Measurements from ENCODE around the gene NEURL3.

The NEURL3 gene

DNA sequence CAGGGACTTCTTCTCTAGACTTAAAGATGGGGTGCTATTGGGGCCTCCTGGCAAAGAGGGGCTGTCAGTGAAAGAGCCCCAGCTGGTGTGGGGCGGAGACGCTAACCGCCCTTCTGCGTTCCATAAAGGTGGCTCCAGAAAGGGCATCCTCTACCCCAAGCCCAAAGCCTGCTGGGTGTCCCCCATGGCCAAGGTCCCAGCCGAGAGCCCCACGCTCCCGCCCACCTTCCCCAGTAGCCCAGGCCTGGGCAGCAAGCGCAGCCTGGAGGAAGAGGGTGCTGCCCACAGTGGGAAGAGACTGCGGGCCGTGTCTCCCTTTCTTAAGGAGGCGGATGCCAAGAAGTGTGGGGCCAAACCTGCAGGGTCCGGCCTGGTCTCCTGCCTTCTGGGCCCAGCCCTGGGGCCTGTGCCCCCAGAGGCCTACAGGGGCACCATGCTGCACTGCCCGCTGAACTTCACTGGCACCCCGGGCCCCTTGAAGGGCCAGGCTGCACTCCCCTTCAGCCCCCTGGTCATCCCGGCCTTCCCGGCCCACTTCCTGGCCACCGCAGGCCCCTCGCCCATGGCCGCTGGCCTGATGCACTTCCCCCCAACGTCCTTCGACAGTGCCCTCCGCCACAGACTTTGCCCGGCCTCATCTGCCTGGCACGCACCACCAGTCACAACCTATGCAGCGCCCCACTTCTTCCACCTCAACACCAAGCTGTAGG lies 46.6 kb upstream of the NEURL3 start:
- POLR2A ChIA-PET, result no interaction called here
- CTCF ChIA-PET, result interaction anchor here (4.6 to 5.2 kb wide), 4 partner anchors 12 to 145 kb away, joined by 21 to 72 read pairs (median 50); no protein-coding TSS in a partner anchor
- TF ChIP-seq, protein P1, sequence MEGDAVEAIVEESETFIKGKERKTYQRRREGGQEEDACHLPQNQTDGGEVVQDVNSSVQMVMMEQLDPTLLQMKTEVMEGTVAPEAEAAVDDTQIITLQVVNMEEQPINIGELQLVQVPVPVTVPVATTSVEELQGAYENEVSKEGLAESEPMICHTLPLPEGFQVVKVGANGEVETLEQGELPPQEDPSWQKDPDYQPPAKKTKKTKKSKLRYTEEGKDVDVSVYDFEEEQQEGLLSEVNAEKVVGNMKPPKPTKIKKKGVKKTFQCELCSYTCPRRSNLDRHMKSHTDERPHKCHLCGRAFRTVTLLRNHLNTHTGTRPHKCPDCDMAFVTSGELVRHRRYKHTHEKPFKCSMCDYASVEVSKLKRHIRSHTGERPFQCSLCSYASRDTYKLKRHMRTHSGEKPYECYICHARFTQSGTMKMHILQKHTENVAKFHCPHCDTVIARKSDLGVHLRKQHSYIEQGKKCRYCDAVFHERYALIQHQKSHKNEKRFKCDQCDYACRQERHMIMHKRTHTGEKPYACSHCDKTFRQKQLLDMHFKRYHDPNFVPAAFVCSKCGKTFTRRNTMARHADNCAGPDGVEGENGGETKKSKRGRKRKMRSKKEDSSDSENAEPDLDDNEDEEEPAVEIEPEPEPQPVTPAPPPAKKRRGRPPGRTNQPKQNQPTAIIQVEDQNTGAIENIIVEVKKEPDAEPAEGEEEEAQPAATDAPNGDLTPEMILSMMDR (IDR thresholded peaks at IDR 0.05; ENCODE audit: control extremely low read depth, extremely low read depth, low read depth, missing control alignments), result no peak
- no peak for DNase-seq (ENCODE audit: extremely low spot score)

DNA sequence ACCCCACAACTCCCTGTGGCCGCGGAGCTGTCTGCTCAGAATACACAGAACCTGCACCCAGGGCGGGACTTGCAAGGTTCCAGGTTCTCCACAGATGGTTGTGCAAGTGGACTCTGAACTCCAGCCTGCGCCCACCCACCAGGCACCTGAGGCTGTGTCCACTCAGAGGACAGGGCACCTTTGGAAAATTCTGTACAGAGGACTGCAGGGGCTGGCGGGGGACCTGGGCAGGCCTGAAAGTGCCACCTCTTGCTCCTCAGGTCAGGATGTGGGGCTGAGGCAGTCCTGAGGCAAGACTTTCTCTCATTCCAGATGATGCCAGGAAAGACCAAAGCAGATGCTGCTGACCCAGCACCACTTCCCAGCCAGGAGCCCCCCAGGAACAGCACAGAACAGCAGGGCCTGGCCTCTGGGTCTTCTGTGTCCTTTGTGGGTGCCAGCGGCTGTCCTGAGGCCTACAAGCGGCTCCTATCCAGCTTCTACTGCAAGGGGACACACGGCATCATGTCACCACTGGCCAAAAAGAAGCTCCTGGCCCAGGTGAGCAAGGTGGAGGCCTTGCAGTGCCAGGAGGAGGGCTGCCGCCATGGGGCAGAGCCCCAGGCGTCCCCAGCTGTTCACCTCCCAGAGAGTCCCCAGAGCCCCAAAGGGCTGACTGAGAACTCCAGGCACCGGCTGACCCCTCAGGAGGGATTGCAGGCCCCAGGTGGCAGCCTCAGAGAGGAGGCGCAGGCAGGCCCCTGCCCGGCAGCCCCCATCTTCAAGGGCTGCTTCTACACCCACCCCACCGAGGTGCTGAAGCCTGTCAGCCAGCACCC lies 45.8 kb upstream of the NEURL3 start:
- DNase-seq (ENCODE audit: extremely low spot score), result no peak
- POLR2A ChIA-PET, result no interaction called here
- TF ChIP-seq, protein P1 (IDR thresholded peaks at IDR 0.05; ENCODE audit: control extremely low read depth, extremely low read depth, low read depth, missing control alignments), result no peak
- CTCF ChIA-PET, result interaction anchor here (1.5 to 5.2 kb wide), 2 partner anchors 11 to 21 kb away, joined by 4 to 61 read pairs; no protein-coding TSS in a partner anchor

DNA sequence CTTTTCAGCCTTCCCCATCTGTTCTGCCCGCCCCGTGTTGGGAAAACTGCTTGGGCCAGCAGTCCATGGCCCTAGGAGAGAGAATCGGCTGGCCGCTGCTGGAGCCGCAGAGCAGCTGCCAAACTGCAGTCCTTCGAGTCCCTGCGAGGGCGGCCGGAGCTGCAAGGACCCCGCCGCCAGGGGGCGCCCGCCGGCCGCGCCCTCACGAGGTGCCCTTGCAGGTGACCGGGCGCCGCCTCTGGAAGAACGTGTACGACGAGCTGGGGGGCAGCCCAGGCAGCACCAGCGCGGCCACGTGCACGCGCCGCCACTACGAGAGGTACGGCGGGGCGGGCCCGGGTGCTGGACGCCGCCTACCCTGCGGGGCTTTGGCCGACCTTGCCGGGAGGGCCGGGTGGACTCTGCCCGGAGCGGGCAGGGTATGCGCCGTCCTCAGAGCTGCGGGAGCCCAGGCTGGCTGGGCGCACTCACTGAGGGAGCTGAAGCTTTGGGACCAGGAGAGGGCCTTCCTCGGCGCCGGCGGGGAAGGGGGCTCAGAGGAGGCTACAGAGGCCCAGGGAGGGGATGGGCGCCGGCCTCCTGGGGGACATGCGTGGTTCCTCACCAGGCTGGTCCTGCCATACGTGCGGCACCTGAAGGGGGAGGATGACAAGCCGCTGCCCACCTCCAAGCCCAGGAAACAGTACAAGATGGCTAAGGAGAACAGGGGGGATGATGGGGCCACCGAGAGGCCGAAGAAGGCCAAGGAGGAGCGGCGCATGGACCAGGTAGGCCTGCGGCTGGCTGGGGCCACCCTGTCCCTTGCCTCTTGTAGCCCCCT lies 45.0 kb upstream of the NEURL3 start:
- CTCF ChIA-PET, result interaction anchor here (1.5 to 5.2 kb wide), 2 partner anchors 10 to 20 kb away, joined by 4 to 61 read pairs; no protein-coding TSS in a partner anchor
- no peak for DNase-seq (ENCODE audit: extremely low spot score)
- POLR2A ChIA-PET, result no interaction called here
- TF ChIP-seq, protein P1 (IDR thresholded peaks at IDR 0.05; ENCODE audit: control extremely low read depth, extremely low read depth, low read depth, missing control alignments), result no peak

DNA sequence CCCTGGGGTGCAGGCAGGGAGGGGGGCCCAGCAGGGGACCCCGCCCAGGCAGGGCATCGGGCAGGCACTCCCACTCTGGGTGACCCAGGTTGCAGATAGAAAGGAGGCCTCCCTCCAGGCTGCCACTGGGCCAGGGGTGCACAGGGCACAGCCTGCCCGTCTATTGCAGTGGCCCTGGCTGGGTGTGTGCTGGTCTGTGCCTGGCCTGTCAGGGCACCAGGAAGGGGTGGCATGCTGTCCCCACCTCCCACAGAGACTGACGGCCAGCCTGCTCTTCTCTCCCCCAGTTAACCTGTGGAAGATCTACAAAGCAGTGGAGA lies 44.3 kb upstream of the NEURL3 start:
- CTCF ChIA-PET, result interaction anchor here (1.6 kb wide), 1 partner anchor 142 kb away, joined by 7 read pairs; no protein-coding TSS in a partner anchor
- TF ChIP-seq, protein P1 (IDR thresholded peaks at IDR 0.05; ENCODE audit: control extremely low read depth, extremely low read depth, low read depth, missing control alignments), result no peak
- no peak for DNase-seq (ENCODE audit: extremely low spot score)
- POLR2A ChIA-PET, result no interaction called here

DNA sequence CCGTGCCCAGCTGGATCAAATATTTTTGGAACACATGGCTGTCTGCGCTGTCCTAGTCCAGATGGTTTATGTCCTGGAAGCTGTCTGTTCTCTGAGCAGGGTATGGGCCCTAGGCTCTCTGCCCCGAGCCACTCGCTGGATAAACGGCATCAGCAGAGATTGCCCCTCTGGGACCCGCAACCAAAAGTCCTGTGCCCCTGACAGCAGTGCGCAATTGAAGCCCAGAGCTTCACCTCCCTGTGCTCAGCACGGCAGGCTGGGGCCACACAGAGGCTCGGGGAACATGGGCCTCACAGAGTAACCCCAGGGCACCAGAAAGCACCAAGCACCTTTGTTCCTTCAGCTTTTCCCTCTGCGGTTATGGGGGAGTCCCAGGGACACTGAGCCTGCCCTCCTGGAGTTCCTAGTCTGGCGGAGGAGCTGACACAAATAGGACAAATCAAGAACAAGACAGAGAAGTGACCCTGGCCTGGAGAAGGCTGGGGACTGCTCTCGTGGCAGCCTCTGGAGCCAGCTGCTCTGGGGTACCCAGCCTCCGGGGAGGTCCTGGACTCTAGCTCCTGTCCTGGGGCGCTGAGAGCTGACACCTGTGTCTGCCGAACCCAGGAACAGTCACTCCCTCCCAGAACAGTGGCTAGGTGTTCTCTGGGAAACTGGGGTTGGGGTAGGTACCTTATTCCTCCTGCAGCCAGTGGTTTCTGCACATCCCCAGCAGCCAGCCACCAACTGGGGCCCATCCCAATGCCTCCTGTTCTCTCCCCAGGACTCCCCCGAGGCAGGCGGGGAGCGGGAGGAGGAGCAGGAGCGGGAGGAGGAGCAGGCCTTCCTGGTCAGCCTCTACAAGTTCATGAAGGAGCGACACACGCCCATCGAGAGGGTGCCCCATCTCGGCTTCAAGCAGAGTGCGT lies 43.7 kb upstream of the NEURL3 start:
- ChIA-PET CTCF (interaction anchor here (0.9 to 1.9 kb wide), 7 partner anchors 10 to 141 kb away, joined by 3 to 7 read pairs (median 6); no protein-coding TSS in a partner anchor), POLR2A (no interaction called here)
- TF ChIP-seq, protein P1 (IDR thresholded peaks at IDR 0.05; ENCODE audit: control extremely low read depth, extremely low read depth, low read depth, missing control alignments), result no peak
- DNase-seq (ENCODE audit: extremely low spot score), result no peak

All from GM10248 (cell line).